Fibroblast of villous mesenchyme (primary cell): Measurements from ENCODE around the gene TBC1D10B. TPM values are rescaled to one million over a fixed set of nuclear protein-coding genes. Genes with fewer than 3 reads are reported as not detected.
"Not testable (repeated sequence)": the region's sequence is repeated elsewhere in the genome, so short reads cannot be mapped to it uniquely, and the experiment has no call there.

Source experiments
- DNase-seq: peaks from one replicate; pipeline ENCODE4 v3.0.0-alpha.2; 2010; ENCODE audit warnings: low read depth
- H3K4me3 ChIP-seq: 2 replicates; pipeline ENCODE4 v1.5.1; 2011; ENCODE audit warnings: low read depth, mild to moderate bottlenecking, low read length
- CTCF ChIP-seq: IDR thresholded peaks from 2 replicates; pipeline ENCODE4 v1.5.1; 2012; ENCODE audit warnings: low read depth, mild to moderate bottlenecking, low read length; ENCODE audit not compliant: insufficient read depth
- total RNA-seq: library from RNA; depleted of rRNA; stranded (reverse); fragments of >200 nt; gene quantifications from 2 replicates; pipeline ENCODE4 v1.2.3, GENCODE V29; 2012

The TBC1D10B gene
- total RNA-seq, 1 donor = 37.1 TPM

GRCh38 chr16:30350134-30350871 is 20.0 kb downstream of the TBC1D10B start:
- no peak for DNase-seq
- no peak overlapping the region for H3K4me3 ChIP-seq
- TF ChIP-seq CTCF = no peak

GRCh38 chr16:30349675-30350074 is 20.6 kb downstream of the TBC1D10B start:
- H3K4me3 ChIP-seq = no peak overlapping the region
- DNase-seq = no peak
- no peak for TF ChIP-seq CTCF

GRCh38 chr16:30348929-30349328 is 21.4 kb downstream of the TBC1D10B start:
- TF ChIP-seq CTCF = no peak
- H3K4me3 ChIP-seq = no peak overlapping the region
- DNase-seq = no peak

GRCh38 chr16:30348113-30348512 is 22.2 kb downstream of the TBC1D10B start:
- H3K4me3 ChIP-seq = no peak overlapping the region
- no peak for TF ChIP-seq CTCF
- DNase-seq = no peak

- no peak for TF ChIP-seq CTCF
- H3K4me3 ChIP-seq = no peak overlapping the region
- no peak for DNase-seq
Measured at GRCh38 chr16:30346286-30346685, 24.0 kb downstream of the TBC1D10B start.

- not testable (repeated sequence) for DNase-seq, H3K4me3 ChIP-seq
Measured at GRCh38 chr16:30343491-30343820, 26.8 kb downstream of the TBC1D10B start.

- H3K4me3 ChIP-seq = no peak overlapping the region
- TF ChIP-seq CTCF = no peak
- no peak for DNase-seq
Measured at GRCh38 chr16:30342751-30343490, 27.4 kb downstream of the TBC1D10B start.

GRCh38 chr16:30341971-30342370 is 28.3 kb downstream of the TBC1D10B start:
- DNase-seq, H3K4me3 ChIP-seq: not testable (repeated sequence)
